NCI-H1930 (cell line): ENCODE results near the gene ARL14EPL.

Experiments
- DNase-seq, 2 experiments: peaks; one replicate each; lab custom pipeline; 2025; lab: John Stamatoyannopoulos, UW

ARL14EPL gene

DNA sequence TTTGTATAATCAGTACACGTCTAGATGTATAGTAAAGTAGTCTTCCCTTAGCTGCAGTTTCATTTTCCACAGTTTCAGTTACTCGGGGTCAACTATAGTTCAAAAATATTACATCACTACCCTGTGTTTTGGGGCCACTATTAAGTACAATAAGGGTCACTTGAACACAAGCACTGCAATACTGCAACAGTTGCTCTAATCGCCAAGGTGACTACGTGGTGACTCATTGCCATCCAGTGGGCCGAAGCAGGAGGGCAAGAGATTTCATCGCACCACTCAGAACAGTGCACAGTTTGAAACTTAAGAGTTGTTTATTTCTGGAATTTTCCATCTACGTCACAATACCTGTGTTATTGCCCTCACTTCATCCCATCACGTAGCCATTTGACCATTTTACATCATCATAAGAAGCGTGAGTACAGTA lies at the start of gene ARL14EPL:
TSS of gene ARL14EPL (plus strand) at position 379 of the 424 bp plus-strand sequence. CDS start 18,994 bp downstream, outside the sequence.
- DNase-seq: no peak

DNA sequence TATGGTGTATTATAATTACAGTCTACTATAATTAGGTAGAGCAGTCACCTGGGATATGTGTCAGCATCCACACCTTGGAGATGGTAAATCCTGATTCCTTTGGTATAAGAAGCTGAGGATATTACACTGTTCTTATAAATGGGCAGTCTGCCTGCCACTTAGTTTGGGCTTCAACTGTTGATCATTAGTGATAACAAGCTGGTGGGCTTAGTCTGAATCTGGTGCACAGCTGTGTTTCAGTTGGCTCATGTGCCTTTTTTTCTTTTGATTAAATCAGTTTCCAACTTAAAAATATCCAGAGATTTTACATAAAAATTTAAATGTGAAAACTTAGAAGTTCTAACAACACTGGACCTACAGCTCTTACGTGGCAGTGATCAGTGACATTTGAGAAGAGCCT lies 48.8 kb upstream of the ARL14EPL start:
- DNase-seq: no peak

DNA sequence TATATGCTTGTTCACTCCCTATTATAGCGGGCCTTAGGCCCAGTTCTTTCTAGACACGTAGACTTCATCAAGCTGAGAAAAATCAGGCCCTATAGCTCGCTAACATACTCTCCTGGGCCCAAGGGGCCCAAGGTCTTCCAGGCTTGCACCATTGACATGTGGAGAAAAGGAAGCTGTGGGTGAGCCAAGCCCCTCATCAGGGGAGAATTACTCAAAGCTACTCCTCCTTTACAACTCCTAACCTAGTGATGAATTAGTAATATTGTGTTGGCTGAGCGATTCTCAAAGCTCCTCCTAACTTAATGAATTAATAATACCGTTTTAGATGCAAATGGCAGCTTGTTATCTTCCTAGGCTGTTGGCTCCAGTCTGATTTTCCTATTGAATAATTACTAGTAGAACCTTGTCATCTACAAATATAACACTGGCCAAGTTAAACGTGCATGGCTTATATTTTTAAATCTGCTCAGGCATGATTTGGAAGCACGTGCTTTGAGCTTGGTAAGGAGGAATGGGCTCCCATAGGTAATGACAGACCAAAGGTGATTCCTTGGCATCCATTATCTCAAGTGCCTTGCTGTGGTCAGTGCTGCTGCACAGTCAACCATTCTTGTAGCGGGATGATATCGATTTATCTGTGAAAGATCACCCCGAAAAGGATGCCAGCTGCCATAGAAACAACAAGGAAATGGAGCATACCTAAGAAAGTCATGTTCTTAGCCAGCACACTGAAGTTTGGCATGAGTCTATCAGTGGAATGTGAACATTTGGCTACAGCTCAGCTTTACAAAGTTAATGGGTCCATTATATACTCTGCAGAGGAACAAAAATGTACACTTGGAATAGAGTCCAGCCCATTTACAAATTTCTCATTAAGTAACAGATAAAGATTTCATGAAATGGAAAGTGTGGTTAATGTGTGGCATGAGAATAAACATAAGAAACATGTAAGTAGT lies 46.2 kb upstream of the ARL14EPL start:
- DNase-seq: no peak

DNA sequence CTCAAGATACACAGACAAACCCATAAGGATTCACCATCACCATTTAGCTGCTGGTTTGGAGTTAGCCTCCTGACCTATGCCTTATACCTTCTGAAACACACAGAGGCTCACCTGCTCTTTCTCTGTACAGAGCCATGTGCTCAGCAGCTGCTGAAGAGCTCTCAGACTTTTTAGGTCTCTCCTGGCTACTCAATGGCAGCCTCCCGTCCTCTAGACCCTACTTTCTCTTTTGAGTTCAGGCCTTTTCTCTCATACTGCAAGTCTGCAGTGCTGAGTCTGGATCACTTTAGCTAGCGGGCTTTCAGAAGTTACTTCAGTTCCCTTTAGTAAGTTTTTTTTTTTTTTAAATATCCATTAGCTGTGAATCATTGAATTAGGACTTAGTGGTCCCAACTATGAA lies 44.3 kb upstream of the ARL14EPL start:
- no peak for DNase-seq

DNA sequence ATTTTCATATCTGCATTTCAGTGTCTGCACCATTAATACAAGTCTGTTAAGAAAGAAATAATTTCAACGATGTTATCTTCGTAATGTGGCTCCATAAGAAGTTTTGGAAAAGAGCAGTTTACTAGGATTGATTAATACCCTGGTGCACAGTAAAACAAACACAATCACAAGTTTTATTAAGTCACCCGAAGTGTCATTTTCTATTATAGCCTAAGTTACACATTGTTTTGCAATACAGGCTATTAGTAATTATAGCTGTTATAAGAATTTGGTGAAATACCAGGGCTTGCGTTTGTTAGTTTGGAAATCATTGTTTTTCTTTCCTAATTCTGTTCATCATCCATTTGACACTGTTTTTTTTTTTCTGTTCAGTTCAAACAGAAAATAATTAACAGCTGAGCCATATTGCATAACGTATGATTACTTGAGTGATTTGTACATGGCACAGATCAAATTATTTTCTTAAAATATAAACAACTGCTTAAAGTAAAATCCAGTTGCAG lies 39.4 kb upstream of the ARL14EPL start:
- DNase-seq: no peak

DNA sequence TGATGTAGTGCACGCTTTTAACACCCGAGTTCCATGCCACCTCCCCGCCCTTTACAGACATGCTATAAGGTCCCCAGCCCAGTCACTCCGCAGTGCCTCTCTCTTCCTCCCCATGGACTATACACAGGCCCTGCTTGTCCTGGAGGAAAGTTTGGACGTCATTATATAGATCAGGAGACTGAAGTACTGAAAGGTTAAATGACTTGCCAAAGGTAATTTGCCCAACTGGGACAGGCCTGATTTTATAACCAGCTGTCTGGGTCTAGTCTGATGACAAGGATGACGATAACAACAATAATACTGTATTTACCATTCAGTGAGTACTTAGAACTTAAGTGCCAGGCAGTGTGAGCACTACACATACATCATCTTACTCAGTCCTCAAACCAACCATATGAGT lies 36.9 kb upstream of the ARL14EPL start:
- no peak for DNase-seq

DNA sequence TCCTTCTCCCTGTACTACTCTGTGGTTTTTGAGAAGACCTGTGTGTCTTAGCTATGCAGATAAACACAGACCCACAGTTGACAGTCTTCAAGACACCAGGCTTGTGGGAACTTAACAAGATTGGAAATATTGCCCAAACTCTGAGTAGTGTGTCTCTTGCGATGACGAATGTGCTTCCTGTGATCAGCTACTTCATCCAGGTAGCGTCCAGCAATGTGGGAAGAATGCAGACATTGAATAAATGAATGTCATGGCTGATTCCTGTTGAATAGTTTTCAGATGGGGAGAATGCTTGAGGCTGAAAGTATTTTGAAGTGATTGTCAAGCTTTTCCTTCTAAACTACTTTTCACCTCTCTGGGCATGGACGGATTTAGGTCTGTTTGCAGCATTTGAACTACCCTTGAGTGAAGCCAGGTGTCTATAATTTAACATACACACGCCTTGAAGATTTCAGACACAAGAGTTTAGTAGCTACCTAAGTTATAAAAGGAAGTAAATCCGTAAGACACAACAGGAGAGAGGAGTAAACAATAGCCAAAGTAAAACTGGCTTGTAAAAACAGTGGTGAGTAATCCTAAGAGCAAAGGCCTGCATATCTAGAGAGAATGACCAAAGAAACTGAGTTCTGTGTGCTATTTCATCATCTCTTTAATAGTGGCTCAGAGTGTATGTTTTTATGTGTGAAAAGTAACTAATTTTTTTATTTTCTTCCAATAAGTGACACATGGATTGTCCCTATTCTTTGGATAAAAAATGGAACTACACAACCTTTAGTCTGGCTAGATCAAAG lies 30.0 kb upstream of the ARL14EPL start:
- DNase-seq: no peak

DNA sequence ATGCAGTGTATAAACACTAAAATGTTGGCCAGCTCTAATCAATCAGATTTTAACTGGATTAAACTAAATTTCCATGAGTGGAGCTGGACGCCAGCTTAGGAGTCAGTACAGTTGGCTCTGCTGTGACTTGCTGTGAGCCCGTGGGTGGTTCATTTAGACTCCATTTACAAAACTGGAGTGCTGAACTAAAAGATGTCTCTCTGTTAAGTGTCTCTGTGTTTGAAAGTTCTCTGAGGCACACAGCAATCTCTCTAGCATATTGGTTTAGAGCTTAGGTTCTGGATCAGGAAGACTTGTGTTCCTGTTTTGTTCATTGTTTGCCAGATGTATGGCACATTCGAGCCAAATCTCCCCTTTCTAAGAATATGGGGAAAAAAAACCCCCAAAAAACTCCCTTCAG lies 28.0 kb upstream of the ARL14EPL start:
- no peak for DNase-seq

DNA sequence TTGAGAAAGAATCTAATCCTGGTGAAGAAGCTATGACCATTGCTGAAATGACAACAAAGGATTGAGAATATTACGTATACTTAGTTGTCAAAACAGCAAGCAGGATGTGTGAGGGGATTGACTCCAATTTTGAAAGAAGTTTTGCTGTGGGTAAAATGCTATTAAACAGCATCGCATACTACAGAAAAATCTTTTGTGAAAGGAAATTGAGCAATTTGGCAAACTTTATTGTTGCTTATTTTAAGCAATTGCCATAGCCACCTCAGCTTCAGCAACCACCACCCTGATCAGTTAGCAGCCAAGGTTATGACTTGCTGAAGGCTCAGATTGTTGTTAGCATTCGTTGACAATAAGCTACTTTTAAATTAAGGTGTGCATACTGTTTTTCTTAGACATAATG lies 22.5 kb upstream of the ARL14EPL start:
- no peak for DNase-seq

DNA sequence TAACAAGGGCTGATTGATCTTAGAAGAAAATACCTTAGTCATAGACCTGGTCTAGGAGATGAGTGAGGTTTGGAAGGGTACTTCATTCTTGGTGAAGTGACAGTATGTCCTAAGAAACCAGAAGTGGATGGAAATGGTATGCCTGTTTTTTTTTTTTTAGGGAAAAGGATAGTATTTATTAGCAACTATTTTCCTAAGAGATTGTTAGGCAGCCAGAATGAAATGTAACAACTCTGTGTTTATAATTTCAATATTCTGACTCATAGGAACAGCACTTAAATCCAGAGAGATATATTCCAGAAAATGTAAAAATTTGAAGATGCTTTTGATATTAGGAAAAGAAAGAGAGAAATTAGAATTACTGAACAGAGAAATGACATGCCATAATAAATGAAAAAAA lies 21.2 kb upstream of the ARL14EPL start:
- DNase-seq: no peak

DNA sequence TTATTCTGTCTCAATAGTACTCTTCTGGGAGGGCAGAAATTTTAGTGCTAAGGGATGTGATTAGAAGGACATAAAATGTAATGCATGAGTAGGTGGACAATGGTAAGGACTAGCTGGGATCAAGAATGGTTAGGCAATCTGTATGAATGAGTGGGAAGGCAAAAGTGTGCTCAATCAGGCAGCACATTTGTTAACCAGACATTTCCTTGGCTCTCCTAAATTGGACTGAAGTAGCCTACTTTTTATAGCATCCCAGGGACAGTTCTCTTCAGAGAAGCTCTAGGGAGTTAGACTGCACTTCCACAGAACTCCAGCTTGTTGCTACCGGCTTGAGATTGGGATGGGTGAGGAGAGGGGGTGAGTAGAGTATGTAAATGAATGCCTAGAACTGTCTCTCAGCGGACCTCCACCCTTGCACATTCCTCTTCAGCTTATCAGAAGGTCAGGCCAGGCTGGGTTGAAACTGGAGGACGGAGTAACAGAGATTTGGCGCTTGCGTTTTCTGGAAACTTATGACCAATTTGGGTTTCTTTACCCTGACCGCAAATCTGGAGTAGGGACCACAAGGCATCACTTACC lies 19.0 kb upstream of the ARL14EPL start:
- DNase-seq: no peak

DNA sequence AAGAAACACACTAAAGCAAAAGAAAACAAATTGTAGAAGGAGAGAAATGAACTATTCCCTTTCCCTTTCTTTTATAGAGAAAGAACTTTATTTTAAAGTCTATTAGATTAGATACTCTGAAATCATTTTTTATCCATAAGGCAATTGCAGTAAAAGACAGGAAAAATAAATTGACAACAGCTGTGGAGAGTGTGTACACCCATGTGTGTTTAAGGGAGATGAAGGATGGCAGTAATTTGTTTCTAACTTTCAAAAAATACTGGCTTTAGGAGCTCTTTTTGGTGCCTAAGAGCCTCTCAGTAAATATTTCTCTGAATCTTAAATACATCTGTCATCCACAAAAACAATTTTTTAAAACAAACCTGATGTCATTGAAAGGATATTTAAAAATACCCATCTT lies 18.3 kb upstream of the ARL14EPL start:
- DNase-seq: no peak

DNA sequence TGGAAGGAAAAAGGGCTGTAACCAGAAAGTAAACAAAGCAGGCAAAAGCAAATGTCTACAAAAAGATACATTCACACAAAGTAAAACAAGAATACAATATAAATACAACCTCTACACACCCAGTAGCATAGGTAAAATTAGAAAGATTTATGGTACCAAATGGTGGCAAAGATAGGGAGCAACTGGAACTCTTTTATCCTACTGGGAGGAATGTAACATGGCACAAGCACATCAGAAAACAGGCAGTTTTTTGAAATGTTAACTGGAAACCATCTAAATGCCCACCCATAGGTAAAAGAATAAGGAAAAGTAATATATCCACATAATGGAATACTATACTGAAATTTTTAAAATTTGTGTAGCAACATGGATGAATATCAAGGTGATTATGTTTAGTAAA lies 8.7 kb upstream of the ARL14EPL start:
- DNase-seq: no peak

DNA sequence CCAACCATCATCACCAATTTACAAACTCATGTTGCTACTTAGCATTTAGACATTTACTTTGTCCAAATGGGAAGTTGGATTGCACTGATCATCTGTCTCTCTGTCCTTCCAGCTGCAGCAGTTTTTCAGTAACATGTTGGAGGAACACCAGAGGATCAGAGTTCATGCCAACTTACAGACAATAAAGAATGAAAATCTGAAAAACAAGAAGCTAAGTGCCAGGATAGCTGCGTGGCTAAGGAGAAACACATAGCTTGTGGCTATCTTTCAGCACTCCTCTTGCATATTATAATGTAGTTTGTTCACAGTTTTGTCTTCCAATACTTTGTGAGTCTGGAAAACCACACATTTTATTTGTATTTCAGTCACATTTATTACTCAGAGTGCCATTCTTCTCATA lies 6.4 kb upstream of the ARL14EPL start:
- DNase-seq: no peak

DNA sequence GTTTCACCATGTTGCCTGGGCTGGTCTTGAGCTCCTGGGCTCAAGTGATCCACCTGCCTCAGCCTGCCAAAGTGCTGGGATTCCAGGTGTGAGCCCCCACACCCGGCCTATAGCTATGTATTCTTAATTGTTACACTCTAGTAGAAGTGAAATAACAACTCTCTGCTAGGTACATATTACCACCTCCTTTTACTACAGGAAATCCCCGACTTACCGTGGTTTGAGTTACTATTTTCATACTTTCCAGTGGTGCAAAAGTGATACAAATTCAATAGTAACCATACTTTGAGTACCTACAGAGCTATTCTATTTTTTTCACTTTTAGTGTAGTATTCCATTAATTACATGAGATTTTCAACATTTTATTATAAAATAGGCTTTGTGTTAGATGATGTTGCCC lies 719 bp downstream of the ARL14EPL start:
- no peak for DNase-seq

DNA sequence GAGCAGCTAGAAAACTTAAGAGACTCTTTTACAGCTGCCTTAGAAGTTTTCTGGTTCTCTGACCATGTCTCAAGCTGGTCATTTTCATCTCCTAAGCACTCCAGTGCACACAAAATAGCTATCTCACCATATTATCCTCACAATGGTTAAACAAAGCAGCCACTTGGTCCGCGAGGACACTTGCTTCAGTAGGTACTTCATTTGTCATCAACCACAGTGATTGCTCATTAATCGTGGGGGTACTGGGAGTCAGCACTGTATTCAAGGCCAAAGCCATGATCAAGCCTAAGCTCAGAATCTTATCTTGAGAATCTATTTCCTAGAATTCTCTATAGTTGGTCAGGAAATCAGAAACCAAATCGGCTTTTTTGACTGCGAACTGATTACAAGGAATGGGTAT lies 2.9 kb downstream of the ARL14EPL start:
- no peak for DNase-seq

DNA sequence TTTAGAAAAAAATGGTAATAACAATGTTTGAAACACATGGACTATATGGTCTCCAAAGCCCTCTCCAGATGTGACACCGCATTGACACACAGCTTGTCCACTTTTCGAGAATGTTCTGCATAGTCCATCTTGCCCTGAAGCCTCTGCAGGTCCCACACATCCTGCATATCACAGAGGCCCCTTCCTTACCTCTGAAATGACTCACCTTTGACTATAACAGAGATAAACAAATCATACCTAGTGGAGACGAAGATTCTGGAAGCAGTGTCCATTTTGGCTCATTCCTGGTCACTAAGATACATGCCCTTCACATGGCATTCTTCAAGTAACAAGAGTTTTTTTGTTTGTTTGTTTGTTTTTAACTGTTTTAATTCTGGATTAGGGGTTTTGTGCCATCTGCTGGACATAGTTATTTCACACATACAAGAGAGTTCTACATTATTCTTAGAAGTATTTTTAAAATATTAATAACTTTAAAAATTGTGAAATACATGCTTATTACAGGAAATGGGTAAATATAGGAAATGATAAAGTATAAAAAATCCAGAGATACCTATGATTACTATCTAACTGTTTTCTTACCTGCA lies 5.1 kb downstream of the ARL14EPL start:
- no peak for DNase-seq

DNA sequence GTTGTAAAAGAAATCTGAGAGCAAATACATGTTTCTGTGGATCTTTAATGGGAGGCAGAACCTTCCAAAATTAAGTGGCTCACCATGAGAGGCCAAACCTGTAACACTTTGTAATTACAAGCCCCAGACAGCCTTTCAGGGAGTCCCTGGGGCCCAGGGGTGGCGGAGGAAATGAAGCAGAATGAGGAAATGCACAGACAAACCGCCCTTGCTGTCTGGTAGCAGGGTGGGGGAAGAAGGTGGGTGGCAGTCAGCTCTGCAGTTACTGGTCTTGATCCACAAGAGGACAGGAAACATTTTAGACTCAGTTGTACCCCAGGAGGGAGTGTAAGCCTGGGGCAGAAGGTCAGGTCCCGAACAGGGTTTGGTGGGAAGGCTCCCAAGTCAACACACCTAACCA lies 6.5 kb downstream of the ARL14EPL start:
- no peak for DNase-seq

DNA sequence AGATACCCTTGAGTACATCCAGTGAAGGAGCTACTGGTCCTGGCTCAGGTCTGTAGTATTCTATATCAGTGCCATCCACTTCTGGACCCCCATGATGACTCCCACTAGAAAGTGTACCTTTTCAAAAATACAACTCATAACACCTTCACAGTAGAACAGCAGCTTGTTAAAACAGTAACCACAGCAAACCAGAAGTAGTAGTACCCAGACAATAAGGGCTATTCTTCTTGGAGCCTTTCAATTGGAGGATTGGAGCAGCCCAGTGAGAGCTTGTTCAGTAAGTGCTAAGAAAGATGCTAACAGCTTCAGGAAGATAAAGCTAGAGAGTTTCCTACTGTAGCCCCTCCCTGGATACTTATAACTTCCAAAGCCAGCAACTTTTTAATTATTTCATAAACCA lies 10.1 kb downstream of the ARL14EPL start:
- no peak for DNase-seq

DNA sequence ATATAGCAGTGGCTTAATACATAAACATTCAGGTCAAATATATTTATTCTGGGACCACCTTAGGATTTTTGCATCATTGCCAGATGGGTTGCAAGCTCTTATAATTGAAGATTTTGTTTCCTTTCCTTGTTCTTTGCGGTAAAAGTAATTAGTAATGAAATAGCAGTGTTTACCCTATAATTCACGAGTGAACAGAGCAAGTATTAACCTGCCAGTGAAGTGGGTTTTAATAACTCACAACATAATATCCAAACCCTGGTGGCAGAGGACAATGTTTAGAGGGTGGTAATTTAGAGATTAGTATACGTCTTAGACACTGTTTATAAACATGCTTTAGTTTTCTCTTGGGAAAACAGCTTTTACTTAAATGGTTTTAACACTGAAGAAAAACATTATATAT lies 11.8 kb downstream of the ARL14EPL start:
- no peak for DNase-seq

DNA sequence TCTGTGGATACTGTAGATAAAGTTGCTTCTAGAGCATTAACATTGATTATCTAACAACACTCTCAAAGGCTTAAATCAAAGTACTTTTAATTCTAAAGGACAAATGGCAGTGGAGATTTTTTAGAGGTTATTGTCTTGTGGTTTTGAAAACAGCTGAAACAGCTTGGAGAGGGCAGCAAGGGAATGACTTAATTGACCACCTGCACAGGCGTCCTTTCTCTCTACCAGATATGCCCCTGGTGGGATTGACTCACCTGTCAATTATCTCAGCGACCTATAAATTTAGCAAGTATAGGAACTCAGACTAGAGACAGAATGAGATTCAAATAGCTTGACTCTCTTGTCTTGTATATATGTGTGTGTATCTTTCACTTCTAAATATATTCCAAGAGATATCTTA lies 13.5 kb downstream of the ARL14EPL start:
- no peak for DNase-seq

DNA sequence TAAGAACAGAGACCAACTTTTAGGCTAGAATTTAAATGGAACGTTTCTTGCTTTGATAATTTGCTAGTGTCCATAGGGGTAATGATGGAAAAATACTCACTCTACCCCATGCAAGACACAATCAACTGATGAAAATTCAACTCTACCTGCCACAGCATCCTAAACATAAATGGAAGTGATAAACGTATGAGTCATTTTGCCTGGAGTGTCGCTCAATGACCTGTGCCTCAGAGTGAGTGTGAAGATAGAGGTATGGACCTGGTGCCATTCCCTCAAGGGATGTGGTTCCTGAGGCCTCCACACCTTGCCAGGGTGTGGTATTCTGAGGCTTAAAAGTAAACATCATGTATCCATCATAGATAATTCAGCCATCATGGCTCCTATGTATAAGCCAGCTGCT lies 14.0 kb downstream of the ARL14EPL start:
- no peak for DNase-seq
